ENCODE results near the gene ARHGEF17.

The ARHGEF17 gene

DNA sequence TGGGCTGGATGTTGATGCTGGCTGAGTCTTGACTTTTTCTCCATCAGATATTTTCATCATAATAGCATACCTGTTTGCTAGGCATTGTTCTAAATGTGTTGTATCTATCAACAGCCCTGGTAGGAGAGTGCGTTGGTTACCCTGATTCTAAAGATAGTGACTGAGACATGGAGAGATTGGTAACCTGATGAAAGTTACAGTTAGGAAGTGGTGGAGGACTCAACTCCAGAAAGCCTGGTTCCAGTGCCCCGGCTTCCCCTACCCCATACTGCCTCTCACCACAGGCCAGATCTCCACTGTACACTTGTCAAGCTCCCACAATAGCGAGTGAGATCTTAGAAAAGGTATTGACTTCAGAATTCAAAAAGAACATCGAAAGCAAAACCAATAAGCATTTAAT, 45.3 kb downstream of the ARHGEF17 start:
- no peak overlapping the region for H3K9ac ChIP-seq (ENCODE audit: low read length)
- no peak overlapping the region for H3K27ac ChIP-seq (ENCODE audit: low read length)
- H2AFZ ChIP-seq (ENCODE audit: low read length) = no peak overlapping the region
- H3K27me3 ChIP-seq (replicated peaks; ENCODE audit: insufficient read depth, low read length) = no peaks in the 10 kb centered on the region
- H3K79me2 ChIP-seq (ENCODE audit: low read length) = no peaks in the 10 kb centered on the region
- TF ChIP-seq, protein P1, sequence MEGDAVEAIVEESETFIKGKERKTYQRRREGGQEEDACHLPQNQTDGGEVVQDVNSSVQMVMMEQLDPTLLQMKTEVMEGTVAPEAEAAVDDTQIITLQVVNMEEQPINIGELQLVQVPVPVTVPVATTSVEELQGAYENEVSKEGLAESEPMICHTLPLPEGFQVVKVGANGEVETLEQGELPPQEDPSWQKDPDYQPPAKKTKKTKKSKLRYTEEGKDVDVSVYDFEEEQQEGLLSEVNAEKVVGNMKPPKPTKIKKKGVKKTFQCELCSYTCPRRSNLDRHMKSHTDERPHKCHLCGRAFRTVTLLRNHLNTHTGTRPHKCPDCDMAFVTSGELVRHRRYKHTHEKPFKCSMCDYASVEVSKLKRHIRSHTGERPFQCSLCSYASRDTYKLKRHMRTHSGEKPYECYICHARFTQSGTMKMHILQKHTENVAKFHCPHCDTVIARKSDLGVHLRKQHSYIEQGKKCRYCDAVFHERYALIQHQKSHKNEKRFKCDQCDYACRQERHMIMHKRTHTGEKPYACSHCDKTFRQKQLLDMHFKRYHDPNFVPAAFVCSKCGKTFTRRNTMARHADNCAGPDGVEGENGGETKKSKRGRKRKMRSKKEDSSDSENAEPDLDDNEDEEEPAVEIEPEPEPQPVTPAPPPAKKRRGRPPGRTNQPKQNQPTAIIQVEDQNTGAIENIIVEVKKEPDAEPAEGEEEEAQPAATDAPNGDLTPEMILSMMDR (IDR thresholded peaks at IDR 0.05; ENCODE audit: low read length) = no peak
- TF ChIP-seq EZH2 (optimal IDR thresholded peaks at IDR 0.05; ENCODE audit: low read depth, low read length) (no peak), EZH2phosphoT487 (IDR thresholded peaks at IDR 0.05; ENCODE audit: low read length) (no peak)
- H4K20me1 ChIP-seq (ENCODE audit: insufficient read depth, low read length) = no peaks in the 10 kb centered on the region
- no peaks in the 10 kb centered on the region for H3F3A ChIP-seq (ENCODE audit: insufficient read depth, low read length)
- no peak for DNase-seq
- H3K9me2 ChIP-seq (replicated peaks; ENCODE audit: insufficient read depth, low read length) = no peaks in the 10 kb centered on the region
- no peaks in the 10 kb centered on the region for H3K9me3 ChIP-seq (replicated peaks; ENCODE audit: insufficient read depth, low read length)
- no peaks in the 10 kb centered on the region for H3K36me3 ChIP-seq (replicated peaks; ENCODE audit: insufficient read depth, low read length)
- no peak overlapping the region for H3K4me2 ChIP-seq (ENCODE audit: low read depth, low read length)
- H3K4me1 ChIP-seq (ENCODE audit: low read length) = peaks cover 3% of the 10 kb centered on the region; the same call in 1 of the 2 replicates
- no peak overlapping the region for H3K4me3 ChIP-seq (ENCODE audit: low read length)

DNA sequence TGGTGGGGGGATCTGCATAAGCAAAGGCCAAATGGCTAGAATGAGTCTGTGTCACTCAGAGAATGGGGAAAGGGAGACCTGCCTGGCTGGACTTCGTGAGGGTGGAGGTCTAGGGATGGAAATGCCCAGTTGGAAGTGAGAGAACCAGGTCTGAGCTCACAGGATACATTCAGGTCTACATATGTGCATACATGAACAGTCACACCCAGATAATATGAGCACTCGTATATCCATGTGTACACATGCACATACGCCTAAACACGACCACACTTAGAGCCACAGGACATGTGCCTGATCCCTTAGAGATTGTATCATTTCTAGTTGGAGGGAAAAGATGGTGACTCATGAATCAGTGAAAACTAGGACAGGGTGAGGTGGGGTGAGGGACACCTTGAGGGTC, 47.0 kb downstream of the ARHGEF17 start:
- H3K4me3 ChIP-seq (ENCODE audit: low read length) = no peak overlapping the region
- peaks cover 16% of the 10 kb centered on the region for H3K4me1 ChIP-seq (ENCODE audit: low read length)
- H3K27me3 ChIP-seq (replicated peaks; ENCODE audit: insufficient read depth, low read length) = no peaks in the 10 kb centered on the region
- no peaks in the 10 kb centered on the region for H3K36me3 ChIP-seq (replicated peaks; ENCODE audit: insufficient read depth, low read length)
- no peaks in the 10 kb centered on the region for H3K9me2 ChIP-seq (replicated peaks; ENCODE audit: insufficient read depth, low read length)
- no peaks in the 10 kb centered on the region for H4K20me1 ChIP-seq (ENCODE audit: insufficient read depth, low read length)
- TF ChIP-seq, protein P1 (IDR thresholded peaks at IDR 0.05; ENCODE audit: low read length) = no peak
- TF ChIP-seq EZH2 (optimal IDR thresholded peaks at IDR 0.05; ENCODE audit: low read depth, low read length) (no peak), EZH2phosphoT487 (IDR thresholded peaks at IDR 0.05; ENCODE audit: low read length) (no peak)
- no peak overlapping the region for H3K9ac ChIP-seq (ENCODE audit: low read length)
- no peaks in the 10 kb centered on the region for H3K9me3 ChIP-seq (replicated peaks; ENCODE audit: insufficient read depth, low read length)
- H2AFZ ChIP-seq (ENCODE audit: low read length) = no peak overlapping the region
- H3K4me2 ChIP-seq (ENCODE audit: low read depth, low read length) = no peak overlapping the region
- H3F3A ChIP-seq (ENCODE audit: insufficient read depth, low read length) = no peaks in the 10 kb centered on the region
- no peaks in the 10 kb centered on the region for H3K79me2 ChIP-seq (ENCODE audit: low read length)
- no peak for DNase-seq
- H3K27ac ChIP-seq (ENCODE audit: low read length) = no peak overlapping the region

DNA sequence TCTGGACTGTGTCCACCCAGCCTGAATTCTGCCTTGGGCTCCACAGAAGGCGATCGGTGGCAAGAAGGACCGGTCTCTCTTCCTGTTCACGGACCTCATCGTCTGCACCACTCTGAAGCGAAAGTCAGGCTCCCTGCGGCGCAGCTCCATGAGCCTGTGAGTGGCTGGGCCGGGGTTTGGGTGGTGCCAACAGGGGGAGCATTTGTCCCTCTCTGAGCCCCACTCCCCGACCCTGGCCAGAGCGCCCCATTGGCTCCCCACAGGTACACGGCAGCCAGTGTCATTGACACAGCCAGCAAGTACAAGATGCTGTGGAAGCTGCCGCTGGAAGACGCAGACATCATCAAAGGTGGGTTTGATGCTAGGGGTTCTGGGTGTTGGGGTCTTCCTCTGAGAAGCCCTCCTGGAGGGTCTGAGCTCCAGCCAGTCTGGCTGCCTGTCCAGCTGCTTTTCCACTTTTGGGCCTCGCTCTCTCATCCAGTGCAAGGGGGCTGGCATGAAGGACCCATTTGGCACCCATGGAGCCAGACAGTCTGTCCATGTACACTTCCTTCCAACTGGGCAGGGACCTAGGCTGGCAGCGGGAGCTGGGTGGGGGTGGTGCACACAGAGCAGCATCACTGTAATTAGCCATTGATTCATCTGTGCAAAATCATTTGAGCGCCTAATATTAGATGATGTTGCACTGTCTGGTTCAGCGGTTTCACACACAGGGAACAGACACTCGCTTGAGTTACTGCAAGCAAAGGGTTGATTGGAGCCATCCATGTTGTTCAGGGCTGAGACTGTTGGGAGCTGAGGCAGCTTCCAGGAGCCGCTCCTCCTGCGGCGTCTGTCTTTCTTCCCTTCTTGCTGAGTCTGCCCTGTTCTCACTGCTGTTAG, 49.1 kb downstream of the ARHGEF17 start:
- Histone ChIP-seq H3K79me2 (ENCODE audit: low read length) (no peaks in the 10 kb centered on the region), H3F3A (ENCODE audit: insufficient read depth, low read length) (no peaks in the 10 kb centered on the region), H3K36me3 (replicated peaks; ENCODE audit: insufficient read depth, low read length) (no peaks in the 10 kb centered on the region), H3K4me3 (ENCODE audit: low read length) (no peak overlapping the region), H4K20me1 (ENCODE audit: insufficient read depth, low read length) (no peaks in the 10 kb centered on the region), H3K9me3 (replicated peaks; ENCODE audit: insufficient read depth, low read length) (no peaks in the 10 kb centered on the region), H3K4me2 (ENCODE audit: low read depth, low read length) (no peak overlapping the region), H2AFZ (ENCODE audit: low read length) (no peak overlapping the region), H3K27me3 (replicated peaks; ENCODE audit: insufficient read depth, low read length) (no peaks in the 10 kb centered on the region), H3K4me1 (ENCODE audit: low read length) (peaks cover 16% of the 10 kb centered on the region), H3K9ac (ENCODE audit: low read length) (no peak overlapping the region), H3K9me2 (replicated peaks; ENCODE audit: insufficient read depth, low read length) (no peaks in the 10 kb centered on the region), H3K27ac (ENCODE audit: low read length) (no peak overlapping the region)
- no peak for DNase-seq
- TF ChIP-seq, protein P1 (IDR thresholded peaks at IDR 0.05; ENCODE audit: low read length) = no peak
- TF ChIP-seq EZH2 (optimal IDR thresholded peaks at IDR 0.05; ENCODE audit: low read depth, low read length) (no peak), EZH2phosphoT487 (IDR thresholded peaks at IDR 0.05; ENCODE audit: low read length) (no peak)

All from MM.1S (cell line).